Epithelial cell of proximal tubule (primary cell): ENCODE measurements around the gene FMNL2. TPM values are rescaled to one million over a fixed set of nuclear protein-coding genes. Genes with fewer than 3 reads are reported as not detected.

Experiments
- DNase-seq: peaks from one replicate; pipeline ENCODE4 v3.0.0-alpha.2; 2011; ENCODE audit warnings: low read depth
- H3K4me3 ChIP-seq: 2 replicates; pipeline ENCODE4 v1.5.1; 2011; ENCODE audit warnings: low read depth, mild to moderate bottlenecking, low read length
- CTCF ChIP-seq: conservative IDR thresholded peaks from 2 replicates; pipeline ENCODE4 v1.5.1; 2012; ENCODE audit warnings: low read depth, mild to moderate bottlenecking, low read length
- total RNA-seq: library from RNA; depleted of rRNA; stranded (reverse); fragments of >200 nt; gene quantifications from 2 replicates; pipeline ENCODE4 v1.2.3, GENCODE V29; 2015

FMNL2 gene
- total RNA-seq, 1 donor from 2014 or later: 29.7 TPM

DNA sequence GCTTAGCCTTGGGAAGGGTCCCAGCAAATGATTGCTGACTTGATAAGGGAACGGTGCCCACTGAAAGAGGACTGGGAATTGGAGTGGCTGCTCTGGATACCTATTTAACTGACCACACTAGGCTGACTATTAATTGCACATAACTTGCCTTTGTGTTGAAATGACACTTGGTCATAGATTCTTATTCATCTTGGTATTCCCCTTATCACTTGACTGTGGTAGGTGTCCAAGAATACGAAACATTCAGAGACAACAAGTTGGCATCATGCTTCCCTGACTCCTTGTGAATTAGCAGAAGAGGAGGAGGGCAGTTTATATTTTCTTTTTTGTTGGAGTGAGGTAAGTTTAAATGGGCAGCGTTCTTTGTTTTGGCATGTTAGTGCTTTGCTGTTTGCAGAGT, 13.4 kb downstream of the FMNL2 start:
- no peak overlapping the region for H3K4me3 ChIP-seq
- no peak for TF ChIP-seq CTCF
- DNase-seq: peak; percentile 63

DNA sequence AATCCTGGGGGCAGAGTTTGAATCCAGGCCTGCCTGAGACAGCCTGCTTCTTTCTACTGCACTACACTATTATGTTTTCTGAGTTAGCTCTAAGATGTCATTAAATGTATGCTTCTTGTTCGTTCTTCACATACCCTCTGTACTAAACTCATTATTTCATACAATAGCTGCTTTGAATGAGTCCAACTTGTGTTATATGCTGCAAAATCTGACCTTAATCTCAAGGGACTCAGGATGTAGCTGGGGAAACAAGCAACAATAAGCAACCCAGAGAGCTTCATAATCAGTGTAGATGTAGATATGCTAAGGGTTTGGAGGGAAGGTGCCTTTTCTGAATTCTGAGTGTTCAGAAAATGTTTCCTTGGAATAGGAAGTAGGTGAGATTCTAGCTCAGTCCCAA, 14.4 kb downstream of the FMNL2 start:
- no peak for TF ChIP-seq CTCF
- no peak for DNase-seq
- no peak overlapping the region for H3K4me3 ChIP-seq

DNA sequence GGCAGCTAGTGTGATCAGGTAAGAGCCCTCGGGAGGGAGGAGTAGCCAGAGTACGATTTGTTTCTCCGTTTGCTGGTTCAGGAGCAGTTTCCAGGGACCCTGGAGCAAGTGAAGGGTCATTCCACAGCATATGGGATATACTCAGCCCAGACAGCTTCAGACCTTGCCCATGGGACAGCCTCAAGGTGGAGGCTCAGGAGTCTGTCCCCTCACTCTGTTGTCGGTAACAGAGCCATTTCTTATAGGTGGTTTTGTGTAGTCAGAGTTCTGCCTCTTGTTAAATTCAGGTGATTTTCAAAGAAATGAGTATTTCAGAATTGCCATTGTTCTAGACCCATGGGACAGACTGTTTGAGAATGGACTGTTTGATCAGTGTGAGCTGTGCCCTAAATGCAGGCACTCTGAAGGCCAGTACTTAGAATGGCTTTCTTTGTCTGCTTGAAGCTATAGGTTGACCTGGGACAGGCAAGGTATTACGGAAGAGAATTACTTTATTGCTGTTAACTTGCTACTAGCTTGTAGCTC, 15.2 kb downstream of the FMNL2 start:
- DNase-seq: no peak
- no peak overlapping the region for H3K4me3 ChIP-seq
- TF ChIP-seq CTCF: no peak

- no peak for DNase-seq
- H3K4me3 ChIP-seq: no peak overlapping the region
- TF ChIP-seq CTCF: no peak
These were observed 17.6 kb downstream of the FMNL2 start for GRCh38 chr2:152352616-152353015.

GRCh38 chr2:152353364-152353763, 18.4 kb downstream of the FMNL2 start:
- no peak overlapping the region for H3K4me3 ChIP-seq
- TF ChIP-seq CTCF: no peak
- no peak for DNase-seq

- TF ChIP-seq CTCF: no peak
- no peak overlapping the region for H3K4me3 ChIP-seq
- DNase-seq: no peak
These were observed 19.2 kb downstream of the FMNL2 start for GRCh38 chr2:152354069-152354755.

GRCh38 chr2:152354909-152355308, 19.9 kb downstream of the FMNL2 start:
- DNase-seq: no peak
- TF ChIP-seq CTCF: no peak
- H3K4me3 ChIP-seq: no peak overlapping the region
